GM12875 (cell line): Measurements from ENCODE around the gene MAN2B2.
A peak's percentile ranks its signal among the peaks of the same experiment; 100 is the strongest.

Experiments used
- H3K4me3 ChIP-seq: one replicate; pipeline ENCODE4 v1.5.1; 2011; ENCODE audit warnings: low read depth, low read length, control low read depth
- TF ChIP-seq, protein P1 (sequence below): IDR thresholded peaks from 2 replicates; pipeline ENCODE4 v1.5.1; 2011; ENCODE audit warnings: low read depth, mild to moderate bottlenecking, control low read depth, inconsistent platforms, low read length, moderate library complexity, borderline replicate concordance; ENCODE audit not compliant: insufficient read depth

The MAN2B2 gene

GRCh38 chr4:6567218-6567617, 7.8 kb upstream of the MAN2B2 start:
- TF ChIP-seq, protein P1, sequence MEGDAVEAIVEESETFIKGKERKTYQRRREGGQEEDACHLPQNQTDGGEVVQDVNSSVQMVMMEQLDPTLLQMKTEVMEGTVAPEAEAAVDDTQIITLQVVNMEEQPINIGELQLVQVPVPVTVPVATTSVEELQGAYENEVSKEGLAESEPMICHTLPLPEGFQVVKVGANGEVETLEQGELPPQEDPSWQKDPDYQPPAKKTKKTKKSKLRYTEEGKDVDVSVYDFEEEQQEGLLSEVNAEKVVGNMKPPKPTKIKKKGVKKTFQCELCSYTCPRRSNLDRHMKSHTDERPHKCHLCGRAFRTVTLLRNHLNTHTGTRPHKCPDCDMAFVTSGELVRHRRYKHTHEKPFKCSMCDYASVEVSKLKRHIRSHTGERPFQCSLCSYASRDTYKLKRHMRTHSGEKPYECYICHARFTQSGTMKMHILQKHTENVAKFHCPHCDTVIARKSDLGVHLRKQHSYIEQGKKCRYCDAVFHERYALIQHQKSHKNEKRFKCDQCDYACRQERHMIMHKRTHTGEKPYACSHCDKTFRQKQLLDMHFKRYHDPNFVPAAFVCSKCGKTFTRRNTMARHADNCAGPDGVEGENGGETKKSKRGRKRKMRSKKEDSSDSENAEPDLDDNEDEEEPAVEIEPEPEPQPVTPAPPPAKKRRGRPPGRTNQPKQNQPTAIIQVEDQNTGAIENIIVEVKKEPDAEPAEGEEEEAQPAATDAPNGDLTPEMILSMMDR = no peak
- no peak overlapping the region for H3K4me3 ChIP-seq

GRCh38 chr4:6568148-6568547, 6.8 kb upstream of the MAN2B2 start:
- no peak overlapping the region for H3K4me3 ChIP-seq
- TF ChIP-seq, protein P1 = no peak

- TF ChIP-seq, protein P1 = no peak
- no peak overlapping the region for H3K4me3 ChIP-seq
These were observed 6.2 kb upstream of the MAN2B2 start for GRCh38 chr4:6568689-6569332.

GRCh38 chr4:6571608-6572007, 3.4 kb upstream of the MAN2B2 start:
- TF ChIP-seq, protein P1 = no peak
- no peak overlapping the region for H3K4me3 ChIP-seq

DNA sequence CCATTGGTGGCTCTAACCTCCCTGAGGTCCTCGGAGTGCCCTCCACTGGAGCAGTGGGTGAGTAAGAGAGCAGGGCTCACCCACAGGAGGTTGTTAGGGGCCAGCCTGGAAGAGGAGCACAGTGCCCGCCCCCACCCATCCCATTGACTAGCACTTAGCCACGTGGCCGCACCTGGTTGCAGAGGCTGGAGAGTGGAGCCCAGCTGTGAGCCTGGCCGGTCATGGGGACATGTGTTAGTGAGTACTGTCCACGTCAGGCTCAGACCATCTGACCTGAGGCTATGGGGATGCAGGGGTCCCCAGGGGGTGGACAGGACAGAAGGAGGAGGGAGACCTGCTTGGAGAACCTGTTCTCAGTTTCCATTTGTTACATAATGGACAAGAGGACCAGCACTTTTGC, 1.4 kb upstream of the MAN2B2 start:
- TF ChIP-seq, protein P1 = no peak

DNA sequence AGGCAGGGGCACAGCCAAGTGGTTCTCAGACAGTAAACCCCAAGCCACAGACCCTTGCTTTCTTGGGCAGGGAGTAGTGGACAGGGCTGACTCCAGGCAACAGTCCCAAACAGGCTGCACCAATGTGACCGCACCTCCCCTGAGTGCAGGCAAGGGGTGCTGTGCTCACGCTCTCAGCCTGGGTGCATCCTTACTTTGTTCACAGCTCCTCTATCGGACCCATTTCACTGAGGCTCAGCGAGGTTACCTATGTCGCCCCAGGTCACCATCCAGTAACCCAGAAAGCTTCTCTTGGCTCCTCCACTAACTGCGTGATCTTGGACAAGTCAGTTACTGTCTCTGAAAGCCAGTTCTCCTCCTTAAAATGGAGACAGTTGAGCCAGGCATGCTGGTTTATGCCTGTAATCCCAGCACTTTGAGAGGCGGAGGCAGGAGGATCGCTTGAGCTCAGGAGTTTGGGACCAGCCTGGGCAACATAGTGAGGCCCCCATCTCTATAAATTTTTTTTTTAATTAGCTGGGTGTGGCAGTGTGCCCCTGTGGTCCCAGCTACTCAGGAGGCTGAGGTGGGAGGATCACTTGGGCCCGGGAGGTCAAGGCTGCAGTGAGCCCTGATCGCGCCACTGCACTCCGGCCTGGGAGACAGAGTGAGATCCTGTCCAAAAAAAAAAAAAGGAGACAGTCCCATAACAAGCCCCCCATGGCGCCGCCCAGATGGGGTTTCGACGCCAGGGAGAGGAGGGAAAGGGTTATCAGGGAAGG, 823 bp upstream of the MAN2B2 start:
- TF ChIP-seq, protein P1 = no peak
- peak overlapping the region; percentile 91 for H3K4me3 ChIP-seq

More for the DNA sequence above, 1.4 kb upstream of the MAN2B2 start:
- H3K4me3 ChIP-seq = no peak overlapping the region
